HG02588 (cell line): ENCODE data around the gene OCIAD2.
"Not testable (repeated sequence)": the region's sequence is repeated elsewhere in the genome, so short reads cannot be mapped to it uniquely, and the experiment has no call there.

Experiments
- ATAC-seq: cut with Tn5 transposase; IDR thresholded peaks from one replicate; pipeline ENCODE4 v1.9.1; 2021; ENCODE audit warnings: mild to moderate bottlenecking, moderate library complexity; ENCODE audit not compliant: unreplicated experiment

Gene OCIAD2, protein sequence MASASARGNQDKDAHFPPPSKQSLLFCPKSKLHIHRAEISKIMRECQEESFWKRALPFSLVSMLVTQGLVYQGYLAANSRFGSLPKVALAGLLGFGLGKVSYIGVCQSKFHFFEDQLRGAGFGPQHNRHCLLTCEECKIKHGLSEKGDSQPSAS

DNA sequence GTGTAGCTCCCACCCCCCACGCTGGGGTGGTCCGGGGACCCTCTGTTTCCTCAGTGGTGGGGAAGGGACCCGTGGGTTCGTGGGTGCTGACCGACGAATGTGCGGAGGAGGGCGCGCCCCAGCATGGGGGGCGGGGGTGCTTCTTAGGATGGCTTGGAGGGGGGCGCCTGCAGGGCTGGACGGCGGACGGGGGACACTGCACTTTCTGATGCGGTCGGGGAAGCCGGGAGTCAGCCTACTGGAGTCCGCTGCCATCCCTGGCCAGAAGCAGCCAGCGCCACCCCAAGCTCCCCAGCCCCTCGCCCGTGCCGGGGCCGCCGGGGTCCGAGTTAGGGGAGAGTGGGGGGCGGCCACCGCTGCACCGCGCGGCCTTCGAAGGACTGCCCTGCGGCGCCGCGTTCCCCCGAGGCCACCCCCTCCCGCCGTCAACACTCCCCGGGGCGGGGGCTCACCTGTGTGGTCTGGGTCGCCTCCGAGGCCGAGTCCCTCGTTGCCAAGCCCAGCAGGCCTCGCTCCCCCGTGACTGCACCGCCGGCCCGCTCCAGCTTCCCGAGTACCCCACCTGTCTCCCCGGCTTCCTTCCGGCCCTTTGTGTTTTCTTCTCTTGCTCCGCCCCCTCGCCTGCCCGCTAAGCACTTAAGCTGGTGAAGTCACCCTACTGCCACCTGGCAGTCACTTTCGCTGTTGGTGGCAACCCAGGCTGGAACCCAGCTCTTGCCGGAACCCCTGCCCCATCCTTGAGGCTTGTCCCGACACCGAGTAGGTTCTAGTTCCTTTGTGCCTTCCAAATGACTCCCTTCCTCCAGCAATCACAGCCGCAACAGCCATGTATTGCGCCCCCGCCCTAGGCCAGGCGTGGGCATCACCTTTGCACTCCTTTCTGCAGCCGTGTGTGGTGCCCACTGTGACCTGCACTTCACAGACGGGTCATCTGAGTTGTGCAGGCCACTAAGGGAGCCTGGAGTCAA is at the start of gene OCIAD2:
Gene OCIAD2 (minus strand): TSS at position 569 of the 968 bp plus-strand sequence. CDS start 2,225 bp downstream, outside the sequence.
- peak; percentile 96 for ATAC-seq

DNA sequence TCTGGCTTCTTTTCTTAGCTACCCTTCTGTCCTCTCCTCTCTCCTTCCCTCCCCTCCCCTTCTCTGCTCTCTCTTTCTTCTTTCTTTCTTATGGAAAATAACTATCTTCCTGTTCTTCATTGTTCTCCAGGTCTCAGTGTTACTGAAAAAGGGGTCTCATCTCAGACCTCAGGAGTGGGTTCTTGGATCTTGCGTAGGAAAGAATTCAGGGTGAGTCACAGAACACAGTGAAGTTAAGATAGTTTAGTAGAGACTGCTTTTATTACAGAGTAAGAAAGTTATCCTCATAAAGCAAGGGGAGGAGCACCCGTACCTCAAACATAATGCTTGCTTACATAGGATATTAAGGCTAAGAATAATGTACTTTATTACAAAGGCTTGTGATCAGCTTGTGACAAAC is 47.7 kb upstream of the OCIAD2 start:
- ATAC-seq, result no peak

DNA sequence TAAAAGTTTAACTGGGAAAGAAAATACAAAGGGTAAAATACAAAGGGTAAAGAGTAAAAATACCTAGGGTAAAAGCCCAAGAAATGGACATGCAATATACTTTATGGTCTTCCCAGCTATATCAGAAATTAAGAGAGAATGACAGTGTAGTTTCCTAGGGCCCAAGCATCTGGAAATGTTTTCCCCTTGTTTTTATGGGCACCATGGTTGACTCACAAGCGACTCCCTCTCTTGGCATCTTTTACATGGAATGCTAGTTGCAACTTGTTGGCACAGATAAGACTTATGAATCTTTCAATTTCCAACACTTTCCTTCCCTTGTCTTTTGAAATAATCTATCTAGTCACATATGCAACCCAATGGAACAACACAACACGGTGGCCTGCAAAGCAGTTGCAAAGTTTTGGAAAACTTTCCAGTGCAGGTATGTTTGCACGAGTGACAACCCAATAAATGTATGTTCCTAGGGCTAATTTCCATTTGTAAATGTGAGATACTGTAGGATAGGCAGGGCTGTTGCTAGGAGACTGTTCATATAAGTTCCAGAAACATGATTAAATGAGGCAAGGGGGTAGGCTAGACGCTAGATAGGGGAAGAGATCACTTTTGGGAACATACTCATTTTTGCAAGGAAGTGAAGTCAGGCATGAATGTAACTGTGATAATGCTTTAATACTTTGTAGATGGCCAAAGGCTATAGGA is 43.1 kb upstream of the OCIAD2 start:
- ATAC-seq, result no peak

DNA sequence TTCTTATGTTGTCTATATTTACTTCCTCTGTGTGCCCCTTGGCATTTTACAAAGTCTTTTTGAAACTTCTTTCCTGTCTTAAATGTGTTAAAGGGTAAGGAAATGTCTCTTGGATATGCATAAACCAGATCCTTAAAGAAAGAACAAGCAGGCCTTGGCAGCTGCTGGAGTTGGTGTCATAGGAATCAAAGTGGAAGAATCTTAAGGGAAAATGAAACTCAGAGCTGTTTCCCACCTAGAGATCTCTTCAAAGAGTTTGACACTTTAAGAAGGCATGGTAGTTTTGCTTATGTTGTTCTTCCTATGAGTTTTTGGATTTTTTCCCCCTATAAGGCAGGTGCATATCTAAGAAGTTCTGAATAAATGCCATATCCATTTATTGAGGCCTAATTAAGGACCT is 42.5 kb upstream of the OCIAD2 start:
- ATAC-seq, result no peak

DNA sequence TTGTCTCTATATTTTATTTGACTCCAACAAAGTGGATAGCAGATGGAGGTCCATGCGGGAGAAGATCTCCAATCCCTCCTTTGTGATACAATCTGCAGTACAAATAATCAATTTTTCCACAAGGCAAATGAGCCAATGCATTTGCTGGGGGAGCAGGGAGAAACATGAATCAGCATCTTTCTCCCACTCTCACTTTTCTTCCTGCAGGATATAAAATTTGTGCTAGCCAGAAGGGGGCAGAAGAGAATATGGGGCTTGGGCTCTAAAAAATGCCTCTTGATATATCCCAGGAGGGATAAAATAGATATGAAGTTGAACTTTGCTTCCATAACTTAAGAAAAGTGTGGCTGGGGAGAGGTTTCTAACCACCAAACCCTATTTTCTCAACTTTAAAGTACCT is 41.2 kb upstream of the OCIAD2 start:
- ATAC-seq, result no peak

DNA sequence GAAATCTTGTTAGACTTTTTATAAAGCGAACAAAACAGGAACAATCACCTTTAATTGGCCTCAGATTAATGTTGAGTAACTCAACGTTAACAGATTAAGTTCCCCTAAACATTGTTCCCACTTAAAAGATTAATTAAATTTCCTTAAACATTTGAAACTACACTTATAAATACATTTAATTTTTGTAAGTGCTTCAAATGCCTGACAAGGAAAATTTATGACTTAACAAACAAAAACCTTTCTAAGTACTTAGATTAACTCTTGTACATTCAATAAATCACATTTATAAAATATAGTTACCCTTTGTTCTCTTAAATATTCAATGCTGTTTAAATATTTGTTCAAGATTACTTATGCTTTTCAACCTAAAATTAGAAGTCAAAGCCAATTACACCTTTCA is 39.4 kb upstream of the OCIAD2 start:
- no peak for ATAC-seq

DNA sequence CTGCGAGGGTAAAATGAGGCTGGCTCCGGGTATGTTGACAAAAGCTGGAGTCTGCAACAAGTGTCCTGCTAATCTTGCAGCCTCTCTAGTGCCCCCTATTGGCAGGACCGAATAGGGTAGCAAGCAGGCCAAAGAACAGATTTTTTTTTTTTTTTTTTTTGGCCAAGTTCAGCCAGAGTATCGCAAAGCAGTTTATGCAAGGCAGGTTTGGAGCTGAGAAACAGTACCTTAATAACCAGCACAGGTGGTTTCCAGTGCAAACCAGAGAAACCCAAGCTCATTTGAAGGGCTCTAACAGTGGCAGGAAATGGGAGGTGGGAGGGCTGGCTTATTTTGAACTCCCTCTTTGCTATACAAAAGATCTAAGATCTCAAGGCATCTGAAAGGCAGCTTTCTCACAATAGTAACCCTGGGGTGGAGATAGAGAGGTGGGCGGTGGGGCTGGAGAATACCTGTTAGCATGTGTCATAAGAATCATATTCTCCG is 38.2 kb upstream of the OCIAD2 start:
- ATAC-seq, result no peak

DNA sequence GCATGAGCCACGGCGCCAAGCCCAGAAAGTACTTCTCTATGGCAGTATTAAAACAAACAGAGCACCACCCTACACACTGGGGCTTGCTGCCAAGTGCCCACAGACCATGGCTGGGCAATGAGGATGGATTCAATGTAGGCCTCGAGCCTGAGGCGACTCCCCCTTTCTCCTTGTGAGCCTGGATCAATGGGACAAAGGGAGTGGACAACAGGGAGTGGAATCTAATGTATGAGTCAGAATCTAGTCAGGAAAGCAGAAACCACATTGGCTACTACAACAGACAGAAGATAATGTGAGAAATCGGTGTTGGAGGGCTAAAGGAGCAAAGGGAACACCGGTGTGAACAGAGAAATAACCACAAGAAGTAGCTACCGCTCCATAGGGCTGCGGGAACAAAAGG is 37.7 kb upstream of the OCIAD2 start:
- ATAC-seq, result no peak

DNA sequence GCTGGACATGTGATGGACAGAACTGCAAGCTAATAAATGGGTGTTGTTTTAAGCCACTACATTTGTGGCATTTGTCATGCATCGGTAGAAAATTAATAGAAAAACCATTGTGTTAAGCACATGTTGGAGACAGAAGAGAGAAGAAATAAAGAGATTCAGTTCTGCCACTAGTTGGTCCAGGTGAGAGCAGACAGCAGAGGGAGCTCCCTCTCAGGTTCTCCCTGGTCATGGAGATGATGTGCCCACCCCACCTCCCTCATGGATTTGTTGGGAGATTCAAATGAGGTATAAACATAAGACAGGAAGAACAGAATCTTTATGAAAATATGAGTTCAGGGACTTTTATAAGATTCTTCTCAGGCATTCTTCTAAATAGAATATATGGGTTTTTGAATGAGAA is 36.8 kb upstream of the OCIAD2 start:
- ATAC-seq, result no peak

DNA sequence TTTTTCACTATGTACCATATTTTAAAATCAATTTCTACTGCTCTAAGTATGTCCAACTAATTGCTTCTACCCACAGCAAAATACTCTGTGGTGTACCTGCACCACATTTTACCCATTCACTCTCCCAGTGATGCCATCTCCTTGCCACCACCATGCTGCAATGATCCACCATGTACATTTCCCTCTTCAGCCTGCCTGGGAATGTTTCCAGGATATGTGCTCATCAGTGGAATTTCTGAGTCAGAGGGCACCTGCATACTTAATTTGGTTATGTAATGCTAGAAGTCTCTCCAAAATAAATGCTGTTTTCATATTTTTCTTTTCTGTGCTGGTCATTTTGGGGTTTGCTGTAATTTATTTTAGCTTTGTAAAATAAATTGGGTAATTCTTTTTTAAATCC is 33.2 kb upstream of the OCIAD2 start:
- no peak for ATAC-seq

DNA sequence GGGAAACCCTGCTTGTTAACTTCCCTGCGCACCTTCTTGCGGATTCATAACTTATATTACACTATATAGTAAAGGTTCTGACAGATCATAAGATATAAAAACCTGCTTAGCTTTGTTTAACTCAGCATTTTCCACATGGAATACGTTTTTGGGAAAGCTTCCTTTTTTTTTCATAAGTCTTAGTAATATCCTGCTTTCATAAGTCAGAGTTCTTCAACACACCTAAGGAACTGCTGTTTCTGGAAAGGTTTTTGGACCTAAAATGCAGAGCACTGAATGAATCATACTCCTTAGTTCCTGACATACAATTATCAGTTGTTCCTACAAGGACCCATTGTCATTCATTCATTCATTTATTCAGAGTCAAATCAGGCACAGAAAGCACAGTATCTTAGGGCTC is 32.3 kb upstream of the OCIAD2 start:
- no peak for ATAC-seq

DNA sequence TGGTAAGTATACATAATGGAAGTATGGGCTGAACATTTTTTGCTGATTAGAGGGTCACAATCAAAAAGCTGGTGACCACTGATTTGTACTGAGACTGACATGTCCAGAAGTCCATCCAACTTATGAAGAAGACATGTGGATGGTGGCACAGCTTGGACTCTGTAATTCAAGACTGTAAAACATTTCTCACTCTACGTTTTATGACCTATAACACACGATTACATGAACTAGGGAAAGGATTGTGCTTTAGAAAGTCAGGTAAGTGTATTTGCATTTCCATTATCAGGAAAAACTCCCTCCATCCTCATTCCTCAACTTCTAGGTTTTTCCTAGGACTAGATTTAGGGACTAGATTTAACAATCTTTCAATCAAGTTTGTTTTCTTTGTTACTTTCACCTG is 30.5 kb upstream of the OCIAD2 start:
- no peak for ATAC-seq

DNA sequence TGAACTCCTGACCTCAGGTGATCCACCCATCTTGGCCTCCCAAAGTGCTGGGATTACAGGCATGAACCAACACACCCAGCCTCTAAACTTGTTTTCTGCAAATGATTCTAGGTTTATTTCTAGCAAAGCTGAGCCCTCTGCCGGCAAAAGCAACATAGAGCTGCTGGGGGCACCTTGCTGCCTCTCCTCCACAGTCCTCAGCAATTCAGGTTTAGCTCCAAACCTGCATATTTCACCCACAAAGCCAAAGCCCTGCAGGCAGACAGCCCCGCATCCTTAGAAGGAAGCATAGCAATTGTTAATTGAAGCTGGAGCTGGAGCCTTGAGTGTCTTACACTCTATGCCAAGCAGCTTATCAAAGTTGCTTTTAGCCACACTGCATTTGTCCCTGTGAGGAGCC is 24.9 kb upstream of the OCIAD2 start:
- ATAC-seq, result no peak

DNA sequence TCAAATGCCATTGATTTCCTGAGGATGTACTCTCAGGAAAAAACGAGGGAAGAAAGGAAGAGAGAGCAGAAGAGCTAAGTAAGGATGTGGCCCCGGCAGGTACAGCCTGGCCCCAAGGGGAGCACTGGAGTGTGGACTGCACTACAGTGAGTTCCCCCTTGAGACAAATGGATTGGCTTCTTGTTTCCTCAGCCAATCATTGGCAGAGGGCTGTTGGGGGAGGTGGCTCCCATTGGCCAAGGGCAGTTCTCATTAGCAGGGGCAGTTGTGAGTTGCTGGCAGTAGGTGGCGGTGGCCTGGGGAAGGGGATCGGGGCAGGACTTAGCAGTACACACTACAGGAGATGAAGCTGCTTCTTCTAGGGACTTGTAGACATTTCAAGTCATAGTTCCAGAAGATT is 24.1 kb upstream of the OCIAD2 start:
- ATAC-seq, result no peak

DNA sequence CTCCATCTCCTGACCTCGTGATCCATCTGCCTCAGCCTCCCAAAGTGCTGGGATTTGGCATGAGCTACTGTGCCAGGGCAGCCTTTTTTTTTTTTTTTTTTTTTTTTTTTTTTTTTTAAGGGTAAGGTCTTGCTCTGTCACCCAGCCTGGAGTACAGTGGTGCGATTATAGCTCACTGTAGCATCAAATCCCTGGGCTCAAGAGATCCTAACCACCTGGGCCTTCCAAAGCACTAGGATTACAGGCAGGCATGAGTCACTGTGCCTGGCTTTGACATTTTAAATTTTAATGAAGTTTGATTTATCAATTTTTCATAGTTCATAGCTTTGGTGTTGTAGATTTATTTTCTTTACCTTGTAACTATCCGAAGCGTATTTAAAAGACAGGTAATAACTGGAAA is 17.8 kb upstream of the OCIAD2 start:
- no peak for ATAC-seq

DNA sequence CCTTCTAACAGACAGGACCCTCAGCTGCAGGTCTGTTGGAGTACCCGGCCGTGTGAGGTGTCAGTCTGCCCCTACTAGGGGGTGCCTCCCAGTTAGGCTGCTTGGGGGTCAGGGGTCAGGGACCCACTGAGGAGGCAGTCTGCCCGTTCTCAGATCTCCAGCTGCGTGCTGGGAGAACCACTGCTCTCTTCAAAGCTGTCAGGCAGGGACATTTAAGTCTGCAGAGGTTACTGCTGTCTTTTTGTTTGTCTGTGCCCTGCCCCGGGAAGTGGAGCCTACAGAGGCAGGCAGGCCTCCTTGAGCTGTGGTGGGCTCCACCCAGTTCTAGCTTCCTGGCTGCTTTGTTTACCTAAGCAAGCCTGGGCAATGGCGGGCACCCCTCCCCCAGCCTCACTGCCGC is 16.5 kb upstream of the OCIAD2 start:
- not testable (repeated sequence) for ATAC-seq

DNA sequence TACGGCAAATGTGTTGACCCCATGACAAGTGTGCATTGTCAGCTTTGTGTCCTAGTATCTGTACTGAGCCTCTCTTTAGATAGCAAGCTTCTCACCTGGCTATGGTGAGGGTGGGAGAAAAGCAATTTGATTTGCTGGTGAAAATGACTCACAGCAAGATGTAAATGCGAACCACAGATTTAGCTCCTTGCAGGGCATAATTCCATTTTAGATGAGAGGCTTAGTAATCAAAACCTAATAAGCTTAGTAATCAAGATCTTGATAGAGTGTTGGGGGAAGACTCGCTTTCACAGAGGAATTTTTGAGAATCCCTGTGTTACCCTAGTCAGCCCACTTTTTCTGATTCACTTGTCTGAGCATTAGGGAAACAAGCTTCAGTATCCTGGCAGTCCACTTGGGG is 7.7 kb upstream of the OCIAD2 start:
- no peak for ATAC-seq

DNA sequence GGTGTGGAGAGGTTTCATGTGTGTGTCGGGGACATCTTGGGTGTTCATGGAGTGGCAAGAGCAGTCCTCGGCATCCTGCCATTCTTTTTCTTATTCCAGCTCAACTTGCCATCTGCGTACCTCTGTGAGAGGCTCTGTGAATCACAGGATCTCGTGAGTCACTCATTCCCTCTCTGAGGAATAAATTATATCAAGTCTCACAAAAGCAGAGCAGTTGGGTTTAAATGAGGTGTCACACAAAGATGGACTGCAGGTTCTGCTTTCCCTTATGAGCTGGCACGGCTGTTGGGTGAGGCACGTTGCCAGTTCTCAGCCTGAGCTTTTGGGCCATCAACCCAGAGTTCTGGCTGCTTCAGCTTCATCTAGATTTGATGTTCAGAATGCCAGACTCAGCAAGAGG is 6.8 kb upstream of the OCIAD2 start:
- ATAC-seq, result no peak

DNA sequence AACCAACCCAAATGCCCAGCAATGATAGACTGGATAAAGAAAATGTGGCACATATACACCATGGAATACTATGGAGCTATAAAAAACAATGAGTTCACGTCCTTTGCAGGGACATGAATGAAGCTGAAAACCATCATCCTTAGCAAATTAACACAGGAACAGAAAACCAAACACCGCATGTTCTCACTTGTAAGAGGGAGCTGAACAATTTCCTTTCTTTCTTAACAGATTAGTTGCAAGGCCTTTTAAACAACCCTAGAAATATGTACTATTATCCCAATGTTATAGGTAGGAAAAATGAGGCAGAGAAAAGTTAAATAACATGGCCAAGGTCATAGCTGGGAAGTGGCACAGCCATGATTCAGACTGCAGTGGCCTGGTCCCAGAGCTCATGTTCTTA is 5.8 kb upstream of the OCIAD2 start:
- ATAC-seq, result no peak

DNA sequence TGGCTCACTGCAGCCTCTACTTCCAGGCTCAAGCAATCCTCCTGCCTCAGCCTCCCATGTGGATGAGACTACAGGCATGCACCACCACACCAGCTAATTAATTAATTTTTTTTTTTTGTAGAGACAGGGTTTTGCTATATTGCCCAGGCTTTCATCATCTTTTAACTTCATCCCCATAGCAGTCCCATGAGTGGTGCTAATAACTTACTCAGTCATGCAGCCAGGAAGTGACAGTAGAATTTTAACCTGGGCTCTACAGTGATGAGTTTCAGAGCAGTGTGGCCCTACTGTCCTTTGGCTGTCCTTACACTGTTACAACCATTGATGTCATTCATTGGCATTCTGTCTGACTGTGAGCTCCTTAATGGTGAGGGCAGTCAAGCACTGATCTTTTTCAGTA is 3.9 kb upstream of the OCIAD2 start:
- ATAC-seq, result no peak

DNA sequence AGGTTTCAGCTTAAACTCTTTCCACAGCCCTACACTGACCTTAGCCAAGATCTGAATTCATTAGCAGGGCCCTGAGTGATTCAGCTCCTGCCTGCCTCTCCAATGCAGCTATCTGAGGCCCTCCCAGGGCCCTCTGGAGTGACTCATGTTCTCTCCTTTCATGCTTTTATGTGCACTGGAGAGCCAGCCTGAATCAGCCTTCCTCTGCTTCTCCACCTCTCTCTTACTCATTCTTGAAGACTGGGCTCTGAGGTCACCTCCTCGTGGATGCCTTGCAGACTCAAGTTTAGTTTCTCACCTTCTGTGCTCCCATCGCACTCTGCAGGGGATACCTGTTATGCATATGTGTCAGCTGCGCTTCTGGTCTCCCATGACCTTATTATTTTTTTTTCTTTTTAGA is 3.1 kb upstream of the OCIAD2 start:
- ATAC-seq, result no peak

DNA sequence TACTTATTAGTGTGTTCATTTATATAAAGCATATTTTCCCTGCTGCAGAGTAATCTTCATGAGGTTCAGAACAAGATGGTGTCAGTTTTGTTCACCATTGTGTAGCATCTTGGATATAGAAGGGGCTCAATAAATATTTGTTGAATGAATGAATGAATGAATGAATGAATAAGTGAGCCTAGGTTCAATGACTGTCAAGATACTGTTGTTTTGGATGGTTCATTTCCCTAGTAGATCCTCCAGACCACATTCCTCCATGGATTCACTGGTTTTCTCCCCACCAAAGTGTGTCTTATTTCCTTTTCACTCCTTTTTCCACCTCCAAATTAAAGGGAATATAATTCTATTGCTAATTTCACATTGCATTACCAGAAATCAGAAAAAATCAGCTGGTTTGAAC is 2.1 kb upstream of the OCIAD2 start:
- ATAC-seq, result no peak
